Stimulated activated CD8-positive, alpha-beta memory T cell treated with anti-CD3 and anti-CD28 coated beads, Interleukin-4, amount 100 ng/mL, for 48 hours (primary cell): ENCODE measurements around the gene DNAH10.
A peak's percentile ranks its signal among the peaks of the same experiment; 100 is the strongest.

ENCODE experiments used
- DNase-seq: peaks from one replicate; pipeline ENCODE4 v3.0.0-alpha.2; 2020

The DNAH10 gene, protein sequence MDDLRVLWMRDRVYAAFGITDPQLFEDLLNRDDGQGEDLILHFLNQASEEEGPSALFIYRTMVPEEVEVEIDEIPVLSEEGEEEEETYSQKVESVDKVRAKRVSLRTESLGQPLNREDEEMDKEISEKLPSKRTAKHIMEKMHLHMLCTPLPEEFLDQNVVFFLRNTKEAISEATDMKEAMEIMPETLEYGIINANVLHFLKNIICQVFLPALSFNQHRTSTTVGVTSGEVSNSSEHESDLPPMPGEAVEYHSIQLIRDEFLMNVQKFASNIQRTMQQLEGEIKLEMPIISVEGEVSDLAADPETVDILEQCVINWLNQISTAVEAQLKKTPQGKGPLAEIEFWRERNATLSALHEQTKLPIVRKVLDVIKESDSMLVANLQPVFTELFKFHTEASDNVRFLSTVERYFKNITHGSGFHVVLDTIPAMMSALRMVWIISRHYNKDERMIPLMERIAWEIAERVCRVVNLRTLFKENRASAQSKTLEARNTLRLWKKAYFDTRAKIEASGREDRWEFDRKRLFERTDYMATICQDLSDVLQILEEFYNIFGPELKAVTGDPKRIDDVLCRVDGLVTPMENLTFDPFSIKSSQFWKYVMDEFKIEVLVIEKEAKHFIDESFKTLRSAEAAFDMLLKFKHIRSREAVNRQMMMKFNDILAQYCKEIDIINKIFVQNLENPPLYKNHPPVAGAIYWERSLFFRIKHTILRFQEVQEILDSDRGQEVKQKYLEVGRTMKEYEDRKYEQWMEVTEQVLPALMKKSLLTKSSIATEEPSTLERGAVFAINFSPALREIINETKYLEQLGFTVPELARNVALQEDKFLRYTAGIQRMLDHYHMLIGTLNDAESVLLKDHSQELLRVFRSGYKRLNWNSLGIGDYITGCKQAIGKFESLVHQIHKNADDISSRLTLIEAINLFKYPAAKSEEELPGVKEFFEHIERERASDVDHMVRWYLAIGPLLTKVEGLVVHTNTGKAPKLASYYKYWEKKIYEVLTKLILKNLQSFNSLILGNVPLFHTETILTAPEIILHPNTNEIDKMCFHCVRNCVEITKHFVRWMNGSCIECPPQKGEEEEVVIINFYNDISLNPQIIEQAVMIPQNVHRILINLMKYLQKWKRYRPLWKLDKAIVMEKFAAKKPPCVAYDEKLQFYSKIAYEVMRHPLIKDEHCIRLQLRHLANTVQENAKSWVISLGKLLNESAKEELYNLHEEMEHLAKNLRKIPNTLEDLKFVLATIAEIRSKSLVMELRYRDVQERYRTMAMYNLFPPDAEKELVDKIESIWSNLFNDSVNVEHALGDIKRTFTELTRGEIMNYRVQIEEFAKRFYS (N-terminal part only)

DNA sequence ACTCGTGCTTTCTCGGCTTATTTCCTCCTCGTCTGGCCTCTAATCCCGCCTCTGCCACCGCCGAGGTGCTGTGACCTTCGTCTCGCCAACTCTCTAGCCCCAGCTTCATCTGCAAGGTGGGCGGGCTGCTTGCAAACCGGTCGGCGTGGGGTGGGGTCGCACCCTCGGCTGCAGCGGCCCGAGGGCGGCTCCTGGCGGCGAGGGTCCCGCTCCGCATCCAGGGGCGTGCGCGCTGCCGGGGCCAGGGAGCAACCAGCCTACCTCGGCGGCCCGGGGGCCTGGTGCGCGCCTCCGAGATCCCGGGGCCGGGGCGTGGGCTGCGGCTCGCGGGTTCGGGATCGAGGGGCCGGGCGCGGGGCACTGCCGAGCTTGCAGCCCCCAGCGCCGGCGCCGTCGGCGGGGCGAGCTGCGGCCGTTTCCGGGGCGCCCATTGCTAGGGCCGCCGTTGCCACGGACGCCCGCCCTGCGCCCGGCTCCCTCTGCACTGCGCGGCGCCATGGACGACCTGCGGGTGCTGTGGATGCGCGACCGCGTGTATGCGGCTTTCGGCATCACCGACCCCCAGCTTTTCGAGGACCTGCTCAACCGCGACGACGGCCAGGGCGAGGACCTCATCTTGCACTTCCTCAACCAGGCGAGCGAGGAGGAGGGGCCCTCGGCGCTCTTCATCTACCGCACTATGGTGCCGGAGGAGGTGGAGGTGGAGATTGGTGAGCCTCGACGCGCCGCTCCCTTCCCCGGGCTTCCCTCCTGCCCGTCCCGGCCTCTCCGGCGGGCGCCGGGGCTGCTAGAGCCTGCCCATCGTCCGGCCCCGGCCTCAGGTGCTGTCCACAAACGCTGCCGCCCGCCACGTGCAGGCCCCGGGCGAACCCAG is at the start of gene DNAH10:
Gene DNAH10 (plus strand): TSS at position 461 of the 874 bp plus-strand sequence. CDS start 36 bp downstream, at position 497.
- peak; percentile 68 for DNase-seq

DNA sequence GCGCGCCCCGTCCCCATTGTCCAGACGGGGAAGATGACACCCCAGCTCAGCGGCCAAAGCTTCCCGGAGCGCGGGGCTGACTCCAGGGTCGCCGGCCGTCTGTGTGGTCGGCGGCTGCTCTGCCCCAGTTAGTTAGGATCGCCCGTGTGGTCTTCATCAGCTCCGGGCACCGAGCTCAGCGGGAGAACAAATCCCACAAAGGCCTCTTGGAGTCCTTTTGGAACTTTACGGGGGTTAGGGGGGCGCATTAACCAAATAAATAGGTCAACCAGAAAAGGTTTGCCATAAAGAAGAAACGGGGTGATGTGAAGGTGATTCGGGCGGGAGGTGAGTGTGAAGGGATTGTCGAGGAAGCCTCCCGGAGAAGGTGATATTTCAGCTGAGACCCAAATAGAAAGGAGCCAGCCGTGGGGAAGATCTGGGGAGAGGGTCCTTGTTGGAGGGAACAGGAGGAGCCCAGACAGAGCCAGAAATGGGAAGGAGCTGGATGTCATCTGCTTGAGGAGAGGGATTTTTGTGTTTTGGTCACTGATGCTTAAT is 49.3 kb upstream of the DNAH10 start:
- no peak for DNase-seq

DNA sequence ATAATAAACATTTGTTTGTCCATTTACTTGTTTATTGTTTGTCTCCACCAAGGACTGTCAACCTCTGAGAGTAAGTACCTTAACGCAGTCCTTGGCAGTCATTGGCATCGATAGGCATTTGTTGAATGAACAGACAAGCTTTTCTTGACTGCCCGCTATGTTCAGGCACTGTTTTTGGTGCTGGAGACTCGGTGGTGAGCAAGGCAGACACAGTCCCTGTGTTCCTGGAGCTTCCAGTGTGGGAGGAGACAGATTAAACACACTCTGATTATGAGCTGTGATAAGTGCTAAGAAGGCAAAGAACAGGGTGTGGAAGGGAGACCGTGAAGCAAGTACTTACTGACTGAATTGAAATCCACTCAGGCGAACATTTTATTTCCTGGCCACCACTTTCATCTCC is 48.7 kb upstream of the DNAH10 start:
- DNase-seq: no peak

DNA sequence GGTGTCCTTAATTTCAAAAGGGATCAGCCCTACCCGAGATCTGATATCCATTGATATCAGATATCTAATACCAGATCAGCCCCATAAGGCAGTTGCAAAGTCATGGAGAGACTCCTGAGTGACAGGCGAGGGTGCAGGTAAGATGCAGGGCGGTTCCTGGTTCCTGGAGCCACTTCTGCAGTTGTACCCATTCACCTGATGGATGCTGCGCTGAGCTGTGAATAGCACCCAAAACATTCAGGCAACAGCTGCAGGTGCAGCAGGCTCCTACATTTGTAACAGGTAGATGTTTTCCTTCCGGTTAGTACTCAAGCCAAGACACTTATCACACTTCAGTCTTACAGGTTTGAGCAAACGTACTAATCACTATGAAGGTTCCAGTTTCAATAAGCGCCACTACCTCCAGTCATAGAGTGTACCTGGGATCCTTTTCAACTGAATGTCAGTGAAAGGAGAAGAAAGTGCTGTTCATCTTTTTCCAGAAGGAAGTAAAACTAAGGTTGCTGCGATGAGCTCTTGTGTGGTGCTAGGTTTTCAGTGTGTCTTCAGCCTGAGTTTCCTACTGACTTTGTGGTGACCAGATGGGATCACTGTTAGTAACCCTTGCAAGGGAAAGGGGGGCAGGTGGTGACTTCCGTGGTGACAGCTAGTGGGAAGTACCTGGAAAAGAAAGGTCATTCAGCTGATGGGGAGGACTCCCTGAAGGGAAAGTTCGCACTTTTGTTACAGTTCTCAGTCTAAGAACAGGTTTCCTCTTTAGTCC is 48.1 kb upstream of the DNAH10 start:
- peak; percentile 71 for DNase-seq

DNA sequence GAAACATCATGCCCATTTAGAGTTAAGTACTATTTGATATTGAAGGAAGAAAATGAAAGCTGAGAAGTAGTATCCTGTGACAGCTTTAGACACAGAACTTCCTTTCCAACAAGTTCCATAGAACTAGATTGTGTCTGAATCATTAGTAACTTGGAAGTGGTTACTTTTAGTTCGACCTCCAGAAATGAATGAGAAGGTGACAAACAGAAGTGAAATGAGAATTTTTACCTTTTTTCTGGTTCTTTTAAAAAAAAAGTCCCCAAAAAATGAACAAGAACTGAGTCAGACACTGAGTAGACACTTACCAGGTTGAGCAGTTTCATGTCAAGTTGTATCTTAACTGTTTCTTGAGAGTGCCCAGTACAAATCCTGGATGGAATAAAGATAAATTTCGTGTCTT is 46.9 kb upstream of the DNAH10 start:
- no peak for DNase-seq

DNA sequence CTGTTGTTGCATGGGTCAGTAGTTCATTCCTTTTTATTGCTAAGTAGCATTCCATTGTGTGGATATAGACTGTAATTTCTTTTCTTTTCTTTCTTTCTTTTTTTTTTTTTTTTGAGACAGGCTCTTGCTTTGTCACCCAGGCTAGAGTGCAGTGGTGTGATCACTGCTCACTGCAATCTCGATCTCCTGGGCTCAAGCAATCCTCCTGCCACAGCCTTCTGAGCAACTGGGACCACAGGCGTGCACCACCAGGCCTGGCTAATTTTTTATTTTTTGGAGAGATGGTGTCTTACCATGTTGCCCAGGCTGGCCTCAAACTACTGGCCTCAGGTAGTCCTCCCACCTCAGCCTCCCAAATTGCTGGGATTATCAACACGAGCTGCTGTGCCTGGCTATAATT is 44.8 kb upstream of the DNAH10 start:
- no peak for DNase-seq

DNA sequence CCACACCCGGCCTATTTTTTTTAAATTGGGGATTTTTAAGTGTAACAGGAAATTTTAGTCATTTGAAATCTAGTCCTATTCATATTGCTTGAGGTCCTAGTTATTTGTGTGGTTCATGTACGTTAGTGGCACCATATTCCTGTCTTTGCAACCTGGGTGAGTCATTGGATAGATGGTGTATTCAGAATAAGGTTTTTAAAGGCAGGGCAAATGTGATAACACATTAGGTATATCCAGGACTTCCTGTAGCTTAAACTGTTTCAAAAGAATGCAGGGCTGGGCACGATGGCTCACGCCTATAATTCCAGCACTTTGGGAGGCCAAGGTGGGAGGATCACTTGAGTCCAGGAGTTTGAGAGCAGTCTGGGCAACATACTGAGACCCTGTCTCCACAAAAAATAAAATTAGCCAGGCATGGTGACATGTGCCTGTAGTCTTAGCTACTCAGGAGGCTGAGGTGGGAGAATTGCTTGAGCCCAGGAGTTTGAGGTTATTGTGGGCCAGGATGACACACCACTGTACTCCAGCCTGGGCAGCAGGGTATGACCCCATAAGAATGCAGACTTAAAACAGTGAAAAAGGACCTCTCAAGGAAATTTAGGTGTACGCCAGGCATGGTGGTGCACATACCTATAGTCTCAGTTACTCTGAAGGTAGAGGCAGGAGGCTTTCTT is 41.8 kb upstream of the DNAH10 start:
- no peak for DNase-seq

DNA sequence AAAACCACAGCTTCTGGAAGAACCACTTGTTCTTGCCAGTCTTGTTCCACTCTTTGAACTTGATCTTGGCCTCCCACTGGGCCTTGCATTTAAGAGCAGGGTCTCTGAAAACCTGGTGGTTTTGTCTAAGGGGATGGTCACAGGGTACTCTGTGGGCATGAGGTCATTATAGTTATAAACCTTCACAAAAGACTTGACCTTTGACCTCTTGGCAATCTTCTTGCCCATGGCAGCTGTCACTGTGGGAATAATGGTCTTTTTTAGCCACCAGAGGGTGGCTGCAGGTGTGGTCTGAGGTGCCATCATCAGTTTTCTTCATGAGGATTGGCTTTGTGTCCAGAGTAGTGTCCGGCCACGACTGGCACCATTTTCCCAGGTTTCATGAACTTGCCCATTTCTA is 40.9 kb upstream of the DNAH10 start:
- no peak for DNase-seq

DNA sequence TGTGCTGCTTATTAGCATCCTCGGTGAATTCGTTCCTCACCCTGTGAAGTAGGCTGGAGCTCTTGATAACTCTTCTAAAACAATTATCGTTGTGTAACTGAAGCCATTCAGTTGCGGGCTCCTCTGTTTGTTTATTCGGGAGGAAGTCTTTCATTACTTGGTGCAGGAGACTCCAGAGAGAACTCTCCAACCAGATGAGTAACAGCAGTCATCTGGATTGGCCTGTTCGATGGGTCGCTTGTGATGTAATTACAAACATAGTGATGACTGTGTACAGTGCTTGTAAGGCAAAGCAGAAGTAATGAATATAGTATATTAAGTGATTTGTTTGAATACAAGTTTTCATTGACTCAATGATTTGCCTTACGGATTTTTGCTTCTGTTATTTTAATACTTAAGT is 39.1 kb upstream of the DNAH10 start:
- no peak for DNase-seq

DNA sequence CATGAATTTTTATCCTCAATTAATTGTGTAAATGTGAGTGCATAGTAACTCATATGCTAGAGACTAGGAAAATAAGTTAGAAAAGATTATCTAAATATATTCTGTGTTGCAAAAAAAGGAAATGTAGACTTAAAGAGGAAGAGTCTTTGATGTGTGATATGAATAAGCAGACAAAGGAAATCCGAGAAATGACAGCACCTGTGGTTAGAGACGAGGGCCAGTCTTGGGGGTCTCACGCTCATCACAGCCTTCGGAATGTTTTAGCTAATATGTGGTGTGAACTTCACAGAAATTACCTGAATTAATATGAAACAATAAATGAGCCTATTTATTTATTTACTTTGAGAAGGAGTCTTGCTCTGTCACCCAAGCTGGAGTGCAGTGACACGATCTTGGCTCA is 38.3 kb upstream of the DNAH10 start:
- no peak for DNase-seq

DNA sequence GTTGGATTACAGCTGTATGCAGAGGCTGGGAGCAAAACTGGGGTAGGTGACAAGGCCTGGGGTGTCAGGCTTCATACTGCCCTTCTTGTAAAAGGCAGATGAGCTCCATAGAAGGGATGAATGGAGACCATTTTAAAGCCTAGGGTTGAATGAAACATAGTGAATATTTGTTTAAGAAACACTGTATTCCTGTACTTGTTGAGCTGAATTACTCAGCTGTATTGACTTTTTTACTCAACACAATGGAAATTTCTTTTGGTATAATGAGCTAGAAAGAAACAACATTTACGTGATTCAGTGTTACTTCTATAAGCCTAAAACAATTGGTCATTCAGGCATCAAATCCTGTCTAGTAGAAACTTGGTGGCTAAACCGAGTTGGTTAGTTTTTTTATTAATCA is 35.9 kb upstream of the DNAH10 start:
- no peak for DNase-seq

DNA sequence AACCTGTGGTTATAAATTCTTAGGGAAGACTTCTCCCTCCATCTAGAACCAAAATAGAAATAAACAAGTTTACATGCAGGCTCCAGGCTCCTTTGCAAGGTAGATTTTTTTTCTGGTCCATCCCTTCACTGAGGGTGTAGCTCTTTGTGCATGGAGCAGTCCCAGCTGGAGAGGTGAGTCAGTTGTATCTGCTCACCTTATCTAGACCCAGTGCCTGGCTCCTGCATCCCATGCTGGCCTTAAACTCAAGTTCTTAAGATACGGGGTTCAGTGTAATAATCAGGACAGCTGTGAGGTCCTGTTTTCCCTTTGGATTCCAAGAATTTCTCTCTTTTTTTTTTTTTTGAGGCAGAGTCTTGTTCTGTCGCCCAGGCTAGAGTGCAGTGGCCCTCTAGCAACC is 35.1 kb upstream of the DNAH10 start:
- no peak for DNase-seq

DNA sequence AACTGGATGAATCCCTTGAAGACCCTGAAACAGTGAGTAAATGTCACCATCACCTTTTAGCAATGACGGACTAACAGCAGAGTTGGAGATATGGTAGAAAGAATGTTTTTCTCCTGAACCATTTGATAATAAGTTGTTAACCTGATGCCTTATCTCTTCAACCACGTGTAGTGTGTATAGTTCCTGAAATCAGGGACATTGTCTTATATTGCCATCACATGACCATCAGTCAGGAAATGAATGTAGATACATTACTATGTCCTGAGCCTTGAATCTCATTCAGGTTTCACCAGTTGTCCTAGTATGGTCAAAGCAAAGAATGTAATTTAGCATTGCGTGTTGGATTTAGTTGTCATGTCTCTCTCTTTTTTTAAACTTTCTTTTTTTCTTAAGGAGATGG is 34.2 kb upstream of the DNAH10 start:
- no peak for DNase-seq

DNA sequence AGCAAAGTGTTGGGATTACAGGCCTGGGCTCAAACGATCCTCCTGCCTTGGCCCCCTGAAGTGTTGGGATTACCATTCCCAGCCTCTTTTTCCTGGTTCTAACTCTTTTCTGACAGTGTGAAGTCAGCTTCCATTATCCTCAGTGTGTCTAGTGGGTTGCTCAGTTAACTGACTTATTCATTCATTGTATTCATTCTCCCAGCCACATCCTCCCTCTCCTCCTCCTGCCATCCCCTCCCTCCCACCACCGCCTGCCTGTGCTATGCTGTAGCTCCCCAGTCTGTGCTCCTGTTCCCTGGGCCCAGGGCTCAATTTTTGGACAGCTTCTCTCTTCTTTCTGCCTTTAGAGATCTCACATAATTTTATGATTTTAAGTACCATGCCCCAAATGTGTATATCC is 30.5 kb upstream of the DNAH10 start:
- DNase-seq: no peak

DNA sequence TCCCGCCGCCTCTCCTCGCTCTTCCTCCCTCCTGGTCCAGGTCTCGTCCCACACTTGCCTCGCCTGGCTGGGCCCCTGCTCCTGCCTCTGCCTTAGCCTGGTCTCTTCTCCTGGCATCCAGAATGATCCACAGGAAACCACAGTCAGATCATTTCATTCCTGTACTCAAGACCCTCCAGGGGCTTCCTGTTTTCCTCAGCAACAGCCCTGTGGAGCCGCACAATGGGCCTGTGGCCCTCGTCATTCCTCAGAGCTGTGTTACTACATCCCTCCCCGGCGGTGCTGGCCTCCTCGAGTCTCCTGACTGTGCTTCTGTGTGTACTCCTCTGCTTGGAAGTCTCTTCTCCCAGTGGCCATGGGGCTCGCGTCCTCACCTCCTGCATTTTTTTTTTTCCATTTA is 29.9 kb upstream of the DNAH10 start:
- DNase-seq: no peak

DNA sequence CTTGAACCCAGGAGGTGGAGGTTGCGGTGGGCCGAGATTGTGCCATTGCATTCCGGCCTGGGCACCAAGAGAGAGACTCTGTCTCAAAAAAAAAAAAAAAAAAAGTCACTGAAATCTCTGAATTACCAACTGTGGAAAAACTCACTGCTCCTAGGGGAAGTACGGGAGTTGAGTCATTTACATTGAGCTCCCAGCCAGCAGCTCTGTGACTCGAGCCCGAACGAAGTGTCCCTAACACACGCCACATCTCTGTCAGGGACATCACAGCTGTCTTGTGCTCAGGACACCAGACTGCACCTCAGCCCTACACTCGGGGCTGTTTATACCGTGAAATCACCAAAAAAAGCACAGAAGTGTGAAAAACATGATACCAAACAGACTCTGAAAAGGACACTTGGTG is 28.9 kb upstream of the DNAH10 start:
- no peak for DNase-seq

DNA sequence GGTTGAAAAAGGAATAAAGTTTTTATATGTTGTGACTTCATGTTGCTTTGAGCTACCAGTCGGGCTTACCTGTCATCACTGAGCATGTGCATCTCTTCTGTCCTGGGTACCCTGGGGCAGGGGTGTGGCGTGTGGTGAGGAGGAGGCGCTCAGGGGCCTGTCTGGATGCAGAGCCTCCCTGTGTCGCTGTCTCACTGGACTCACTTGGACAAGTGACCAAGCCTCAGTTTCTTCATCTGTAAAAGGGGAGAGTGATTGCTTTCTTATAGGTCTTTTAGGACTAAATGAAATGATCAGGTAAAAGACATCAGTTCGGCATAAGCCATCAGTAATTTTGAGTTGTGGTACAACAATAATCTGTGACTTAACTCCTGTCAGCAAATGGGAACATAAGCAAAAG is 27.8 kb upstream of the DNAH10 start:
- DNase-seq: no peak

DNA sequence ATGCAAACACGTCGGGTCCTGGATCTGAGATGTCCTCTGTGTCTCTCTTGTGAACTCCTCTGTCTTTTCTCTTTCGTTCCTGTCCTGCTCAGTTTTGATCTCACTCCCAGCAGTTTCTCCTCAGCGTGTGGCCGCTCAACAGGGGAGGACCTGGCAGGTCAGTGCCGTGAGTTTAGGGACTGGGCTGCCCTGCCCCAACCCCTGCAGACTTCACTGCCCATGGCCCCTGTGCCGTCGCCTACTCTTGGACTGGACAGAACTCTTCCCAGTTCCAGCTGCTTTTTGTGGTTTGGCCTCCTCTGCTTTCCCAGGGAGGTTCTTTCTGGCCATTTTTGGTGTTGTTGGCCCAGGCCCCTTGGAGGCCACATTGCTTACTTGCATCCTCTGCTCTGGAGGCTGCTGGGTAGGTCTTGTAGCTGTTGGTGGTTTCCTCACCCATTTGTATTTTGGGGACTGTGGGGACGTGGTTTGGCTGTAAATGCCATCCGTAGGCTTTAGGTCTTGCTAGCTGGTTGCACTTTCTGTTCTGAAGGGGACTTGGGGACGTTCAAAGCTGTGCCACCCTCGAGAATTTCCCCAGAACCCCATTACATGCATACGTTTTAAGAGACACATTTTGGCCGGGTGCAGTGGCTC is 20.0 kb upstream of the DNAH10 start:
- no peak for DNase-seq

DNA sequence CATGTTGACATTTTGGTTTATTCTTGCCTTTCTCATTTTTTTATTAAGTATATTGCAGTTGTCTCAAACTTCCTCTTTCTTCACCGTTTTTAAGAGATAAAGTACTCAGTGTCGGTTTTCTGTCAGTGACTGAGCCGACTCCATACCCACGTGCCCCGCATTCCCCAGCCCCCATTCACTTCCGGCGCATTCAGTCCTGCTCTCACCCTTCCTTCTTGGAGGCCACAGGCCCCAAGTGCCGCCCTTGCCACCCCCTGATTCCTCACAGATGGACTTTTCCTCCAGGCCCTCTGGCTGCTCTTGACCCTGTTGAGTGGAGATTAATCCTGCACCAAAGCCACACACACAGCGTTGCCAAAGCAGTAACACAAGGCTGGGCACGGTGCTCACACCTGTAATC is 19.1 kb upstream of the DNAH10 start:
- no peak for DNase-seq

DNA sequence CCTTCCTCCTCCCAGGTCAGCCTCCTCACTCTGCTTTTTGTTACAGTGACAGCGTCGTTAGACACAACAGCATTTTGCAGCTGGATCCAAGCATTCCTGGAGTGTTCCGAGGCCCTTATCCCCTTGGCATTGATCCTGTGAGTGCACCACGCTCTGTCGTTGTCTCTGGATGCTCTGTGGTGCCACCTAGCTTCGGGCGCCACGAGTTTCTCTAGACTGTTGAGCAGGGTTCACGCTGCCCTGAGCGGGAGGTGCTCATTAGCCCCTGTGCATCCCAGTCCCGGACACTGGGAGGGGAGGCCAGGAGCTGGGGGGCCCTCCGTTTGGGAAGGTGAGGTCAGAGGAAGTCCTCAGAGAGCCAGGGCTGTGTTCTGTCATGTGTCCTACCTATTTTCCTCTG is 17.3 kb upstream of the DNAH10 start:
- no peak for DNase-seq
